HEK293 (cell line): ENCODE results near the gene USP16.

Experiments
- BCL11A ChIP-seq: fragments of 450-650 bp; formaldehyde crosslinking; IDR thresholded peaks from 2 replicates; pipeline ENCODE4 v1.5.1; 2016; ENCODE audit warnings: low read depth, missing biosample characterization, missing genetic modification characterization
- BCL11B ChIP-seq: fragments of 450-650 bp; formaldehyde crosslinking; IDR thresholded peaks from 2 replicates; pipeline ENCODE4 v1.5.1; 2016; ENCODE audit warnings: low read depth, missing biosample characterization, missing genetic modification characterization
- EGR2 ChIP-seq: fragments of 450-650 bp; formaldehyde crosslinking; IDR thresholded peaks from 2 replicates; pipeline ENCODE4 v1.5.1; 2016; ENCODE audit warnings: low read depth, missing biosample characterization, missing genetic modification characterization
- FEZF1 ChIP-seq: fragments of 450-650 bp; formaldehyde crosslinking; IDR thresholded peaks from 2 replicates; pipeline ENCODE4 v1.5.1; 2016; ENCODE audit warnings: missing biosample characterization, missing genetic modification characterization
- GLI4 ChIP-seq: fragments of 450-650 bp; formaldehyde crosslinking; IDR thresholded peaks from 2 replicates; pipeline ENCODE4 v1.5.1; 2016; ENCODE audit warnings: missing biosample characterization, missing genetic modification characterization
- GLIS2 ChIP-seq: fragments of 450-650 bp; formaldehyde crosslinking; IDR thresholded peaks from 2 replicates; pipeline ENCODE4 v1.5.1; 2016; ENCODE audit warnings: missing biosample characterization, missing genetic modification characterization
- KLF16 ChIP-seq: fragments of 450-650 bp; formaldehyde crosslinking; IDR thresholded peaks from 2 replicates; pipeline ENCODE4 v1.5.1; 2017; ENCODE audit warnings: missing biosample characterization, missing genetic modification characterization
- MEIS1 ChIP-seq: sonication (generic); formaldehyde crosslinking; IDR thresholded peaks from 2 replicates; pipeline ENCODE4 v1.8.1; 2022; ENCODE audit warnings: missing genetic modification reagents, mild to moderate bottlenecking, borderline replicate concordance
- MZF1 ChIP-seq: fragments of 450-650 bp; formaldehyde crosslinking; IDR thresholded peaks from 2 replicates; pipeline ENCODE4 v1.5.1; 2017; ENCODE audit warnings: missing biosample characterization, missing genetic modification characterization, borderline replicate concordance
- SP3 ChIP-seq: fragments of 450-650 bp; formaldehyde crosslinking; IDR thresholded peaks from 2 replicates; pipeline ENCODE4 v1.5.1; 2016; ENCODE audit warnings: missing biosample characterization, missing genetic modification characterization
- TCF7L2 ChIP-seq: IDR thresholded peaks from 2 replicates; pipeline ENCODE4 v1.6.1; 2011; ENCODE audit warnings: low read depth, mild to moderate bottlenecking, inconsistent platforms, low read length, moderate library complexity, borderline replicate concordance
- WT1 ChIP-seq: fragments of 450-650 bp; formaldehyde crosslinking; IDR thresholded peaks from 2 replicates; pipeline ENCODE4 v1.5.1; 2016; ENCODE audit warnings: missing biosample characterization, missing genetic modification characterization
- ZBTB20 ChIP-seq: fragments of 450-650 bp; formaldehyde crosslinking; IDR thresholded peaks from 2 replicates; pipeline ENCODE4 v1.5.1; 2016; ENCODE audit warnings: missing biosample characterization, missing genetic modification characterization
- ZFHX2 ChIP-seq: fragments of 450-650 bp; formaldehyde crosslinking; conservative IDR thresholded peaks from 2 replicates; pipeline ENCODE4 v1.5.1; 2016; ENCODE audit warnings: missing biosample characterization, missing genetic modification characterization
- ZNF133 ChIP-seq: fragments of 450-650 bp; formaldehyde crosslinking; IDR thresholded peaks from 2 replicates; pipeline ENCODE4 v1.5.1; 2016; ENCODE audit warnings: missing biosample characterization, missing genetic modification characterization
- ZNF274 ChIP-seq, 2 experiments: fragments of 200-500 bp in 1 of 2; fragments of 450-650 bp in 1 of 2; sonication (Bioruptor generic) in 1 of 2; formaldehyde crosslinking in 1 of 2; IDR thresholded peaks; 2 replicates each; pipeline versions ENCODE4 v1.5.1 to v1.6.1; 2014 to 2016; ENCODE audit warnings: borderline replicate concordance in 1 of 2, inconsistent platforms in 1 of 2, low read length in 1 of 2, missing biosample characterization in 1 of 2, missing genetic modification characterization in 1 of 2
- ZNF341 ChIP-seq: fragments of 450-650 bp; formaldehyde crosslinking; IDR thresholded peaks from 2 replicates; pipeline ENCODE4; 2016; ENCODE audit warnings: low read depth, missing biosample characterization, missing genetic modification characterization
- ZNF350 ChIP-seq: fragments of 450-650 bp; formaldehyde crosslinking; IDR thresholded peaks from 2 replicates; pipeline ENCODE4 v1.5.0; 2017; ENCODE audit warnings: missing biosample characterization, mild to moderate bottlenecking, missing genetic modification characterization
- ZNF555 ChIP-seq: fragments of 450-650 bp; formaldehyde crosslinking; conservative IDR thresholded peaks from 2 replicates; pipeline ENCODE4 v1.5.1; 2017; ENCODE audit warnings: missing biosample characterization, mild to moderate bottlenecking, missing genetic modification characterization, inconsistent platforms
- ZNF610 ChIP-seq: fragments of 450-650 bp; formaldehyde crosslinking; IDR thresholded peaks from 2 replicates; pipeline ENCODE4 v1.5.1; 2016; ENCODE audit warnings: missing biosample characterization, missing genetic modification characterization, borderline replicate concordance
- ZNF747 ChIP-seq: fragments of 450-650 bp; formaldehyde crosslinking; IDR thresholded peaks from 2 replicates; pipeline ENCODE4 v1.5.1; 2016; ENCODE audit warnings: missing biosample characterization, missing genetic modification characterization
- ZNF76 ChIP-seq: fragments of 450-650 bp; formaldehyde crosslinking; IDR thresholded peaks from 2 replicates; pipeline ENCODE4; 2016; ENCODE audit warnings: low read depth, missing biosample characterization, missing genetic modification characterization, borderline replicate concordance
- ZNF777 ChIP-seq: fragments of 450-650 bp; formaldehyde crosslinking; IDR thresholded peaks from 2 replicates; pipeline ENCODE4 v1.5.1; 2017; ENCODE audit warnings: missing biosample characterization, missing genetic modification characterization, borderline replicate concordance
- ZNF791 ChIP-seq: fragments of 450-650 bp; formaldehyde crosslinking; IDR thresholded peaks from 2 replicates; pipeline ENCODE4 v1.5.1; 2016; ENCODE audit warnings: missing biosample characterization, missing genetic modification characterization
- ZNF792 ChIP-seq: fragments of 450-650 bp; formaldehyde crosslinking; IDR thresholded peaks from 2 replicates; pipeline ENCODE4 v1.5.1; 2016; ENCODE audit warnings: missing biosample characterization, missing genetic modification characterization
- TF ChIP-seq, protein P1 (sequence below): fragments of 450-650 bp; formaldehyde crosslinking; IDR thresholded peaks from 2 replicates; pipeline ENCODE4 v1.5.1; 2017; ENCODE audit warnings: missing biosample characterization, missing genetic modification characterization
- TF ChIP-seq, protein P2 (sequence below): fragments of 450-650 bp; IDR thresholded peaks from 2 replicates; pipeline ENCODE4 v1.5.1; 2018; ENCODE audit warnings: missing biosample characterization, missing genetic modification characterization
- TF ChIP-seq, protein P3 (sequence below): fragments of 450-650 bp; IDR thresholded peaks from 2 replicates; pipeline ENCODE4 v1.5.1; 2018; ENCODE audit warnings: missing biosample characterization, mild to moderate bottlenecking, missing genetic modification characterization
- TF ChIP-seq, protein P4 (sequence below): fragments of 450-650 bp; formaldehyde crosslinking; IDR thresholded peaks from 2 replicates; pipeline ENCODE4 v1.5.1; 2016; ENCODE audit warnings: missing biosample characterization, missing genetic modification characterization
- TF ChIP-seq, protein P5 (sequence below): fragments of 450-650 bp; formaldehyde crosslinking; IDR thresholded peaks from 2 replicates; pipeline ENCODE4 v1.5.1; 2016; ENCODE audit warnings: missing biosample characterization, missing genetic modification characterization
- TF ChIP-seq, protein P6 (sequence below): fragments of 450-650 bp; formaldehyde crosslinking; IDR thresholded peaks from 2 replicates; pipeline ENCODE4 v1.5.1; 2016; ENCODE audit warnings: missing biosample characterization, missing genetic modification characterization, low read depth

USP16 gene

DNA sequence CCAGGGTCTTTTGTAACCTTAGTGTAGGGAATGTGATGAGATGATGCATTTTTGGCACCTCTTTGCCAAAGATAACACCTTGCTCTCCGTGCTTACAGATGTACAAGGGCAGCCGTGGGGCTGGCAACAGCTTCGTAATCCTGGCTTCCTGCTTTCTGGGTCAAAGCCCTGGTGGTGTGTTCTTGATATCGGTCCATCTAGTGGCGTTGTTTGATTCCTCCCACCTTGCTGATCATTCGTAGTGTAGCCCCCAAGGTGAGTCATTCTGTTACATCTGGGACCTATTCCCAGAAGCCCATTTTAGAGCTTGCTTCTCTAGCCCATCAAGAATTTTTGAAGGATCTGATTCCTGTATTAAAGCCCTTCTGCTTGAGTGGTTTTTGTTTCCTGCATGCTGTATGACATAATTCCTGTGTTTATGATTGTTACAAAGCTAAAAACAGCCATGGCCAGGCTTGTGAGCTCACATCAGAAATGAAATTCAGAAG, 56.0 kb downstream of the USP16 start (continued):
- TF ChIP-seq, protein P1, sequence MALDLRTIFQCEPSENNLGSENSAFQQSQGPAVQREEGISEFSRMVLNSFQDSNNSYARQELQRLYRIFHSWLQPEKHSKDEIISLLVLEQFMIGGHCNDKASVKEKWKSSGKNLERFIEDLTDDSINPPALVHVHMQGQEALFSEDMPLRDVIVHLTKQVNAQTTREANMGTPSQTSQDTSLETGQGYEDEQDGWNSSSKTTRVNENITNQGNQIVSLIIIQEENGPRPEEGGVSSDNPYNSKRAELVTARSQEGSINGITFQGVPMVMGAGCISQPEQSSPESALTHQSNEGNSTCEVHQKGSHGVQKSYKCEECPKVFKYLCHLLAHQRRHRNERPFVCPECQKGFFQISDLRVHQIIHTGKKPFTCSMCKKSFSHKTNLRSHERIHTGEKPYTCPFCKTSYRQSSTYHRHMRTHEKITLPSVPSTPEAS (tag by site-specific recombination): 0 out of 2 replicates have a peak, but pooled peaks have one; percentile 9
- TF ChIP-seq ZNF274 (IDR thresholded peaks at IDR 0.05; ENCODE audit: low read length): no peak
- TF ChIP-seq ZNF274 (tag by site-specific recombination; IDR thresholded peaks at IDR 0.05; ENCODE audit: borderline replicate concordance): no peak
- TF ChIP-seq, protein P2, sequence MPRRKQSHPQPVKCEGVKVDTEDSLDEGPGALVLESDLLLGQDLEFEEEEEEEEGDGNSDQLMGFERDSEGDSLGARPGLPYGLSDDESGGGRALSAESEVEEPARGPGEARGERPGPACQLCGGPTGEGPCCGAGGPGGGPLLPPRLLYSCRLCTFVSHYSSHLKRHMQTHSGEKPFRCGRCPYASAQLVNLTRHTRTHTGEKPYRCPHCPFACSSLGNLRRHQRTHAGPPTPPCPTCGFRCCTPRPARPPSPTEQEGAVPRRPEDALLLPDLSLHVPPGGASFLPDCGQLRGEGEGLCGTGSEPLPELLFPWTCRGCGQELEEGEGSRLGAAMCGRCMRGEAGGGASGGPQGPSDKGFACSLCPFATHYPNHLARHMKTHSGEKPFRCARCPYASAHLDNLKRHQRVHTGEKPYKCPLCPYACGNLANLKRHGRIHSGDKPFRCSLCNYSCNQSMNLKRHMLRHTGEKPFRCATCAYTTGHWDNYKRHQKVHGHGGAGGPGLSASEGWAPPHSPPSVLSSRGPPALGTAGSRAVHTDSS (tag by site-specific recombination): no peak
- TF ChIP-seq WT1 (tag by site-specific recombination): no peak
- TF ChIP-seq ZNF350 (tag by site-specific recombination): no peak
- TF ChIP-seq ZNF133: no peak
- TF ChIP-seq BCL11B (tag by site-specific recombination): no peak
- no peak for TF ChIP-seq ZNF341 (tag by site-specific recombination)
- no peak for TF ChIP-seq KLF16 (tag by site-specific recombination)
- peak; percentile 50; the same call in 1 of the 2 replicates for TF ChIP-seq ZNF76 (tag by site-specific recombination)
- TF ChIP-seq ZBTB20 (tag by site-specific recombination): peak; percentile 39; the same call in 1 of the 2 replicates
- TF ChIP-seq FEZF1 (tag by site-specific recombination): no peak
- TF ChIP-seq, protein P3, sequence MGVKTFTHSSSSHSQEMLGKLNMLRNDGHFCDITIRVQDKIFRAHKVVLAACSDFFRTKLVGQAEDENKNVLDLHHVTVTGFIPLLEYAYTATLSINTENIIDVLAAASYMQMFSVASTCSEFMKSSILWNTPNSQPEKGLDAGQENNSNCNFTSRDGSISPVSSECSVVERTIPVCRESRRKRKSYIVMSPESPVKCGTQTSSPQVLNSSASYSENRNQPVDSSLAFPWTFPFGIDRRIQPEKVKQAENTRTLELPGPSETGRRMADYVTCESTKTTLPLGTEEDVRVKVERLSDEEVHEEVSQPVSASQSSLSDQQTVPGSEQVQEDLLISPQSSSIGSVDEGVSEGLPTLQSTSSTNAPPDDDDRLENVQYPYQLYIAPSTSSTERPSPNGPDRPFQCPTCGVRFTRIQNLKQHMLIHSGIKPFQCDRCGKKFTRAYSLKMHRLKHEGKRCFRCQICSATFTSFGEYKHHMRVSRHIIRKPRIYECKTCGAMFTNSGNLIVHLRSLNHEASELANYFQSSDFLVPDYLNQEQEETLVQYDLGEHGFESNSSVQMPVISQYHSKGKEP (tag by site-specific recombination): no peak
- TF ChIP-seq ZNF792 (tag by site-specific recombination): no peak
- TF ChIP-seq TCF7L2: no peak
- no peak for TF ChIP-seq SP3 (tag by site-specific recombination)
- TF ChIP-seq, protein P4, sequence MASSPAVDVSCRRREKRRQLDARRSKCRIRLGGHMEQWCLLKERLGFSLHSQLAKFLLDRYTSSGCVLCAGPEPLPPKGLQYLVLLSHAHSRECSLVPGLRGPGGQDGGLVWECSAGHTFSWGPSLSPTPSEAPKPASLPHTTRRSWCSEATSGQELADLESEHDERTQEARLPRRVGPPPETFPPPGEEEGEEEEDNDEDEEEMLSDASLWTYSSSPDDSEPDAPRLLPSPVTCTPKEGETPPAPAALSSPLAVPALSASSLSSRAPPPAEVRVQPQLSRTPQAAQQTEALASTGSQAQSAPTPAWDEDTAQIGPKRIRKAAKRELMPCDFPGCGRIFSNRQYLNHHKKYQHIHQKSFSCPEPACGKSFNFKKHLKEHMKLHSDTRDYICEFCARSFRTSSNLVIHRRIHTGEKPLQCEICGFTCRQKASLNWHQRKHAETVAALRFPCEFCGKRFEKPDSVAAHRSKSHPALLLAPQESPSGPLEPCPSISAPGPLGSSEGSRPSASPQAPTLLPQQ (tag by site-specific recombination): peak; percentile 57; the same call in 1 of the 2 replicates
- no peak for TF ChIP-seq ZNF777 (tag by site-specific recombination)
- no peak for TF ChIP-seq GLIS2 (tag by site-specific recombination)
- TF ChIP-seq ZNF555 (tag by site-specific recombination): no peak
- no peak for TF ChIP-seq GLI4 (tag by site-specific recombination)
- no peak for TF ChIP-seq MZF1 (tag by site-specific recombination)
- TF ChIP-seq, protein P5, sequence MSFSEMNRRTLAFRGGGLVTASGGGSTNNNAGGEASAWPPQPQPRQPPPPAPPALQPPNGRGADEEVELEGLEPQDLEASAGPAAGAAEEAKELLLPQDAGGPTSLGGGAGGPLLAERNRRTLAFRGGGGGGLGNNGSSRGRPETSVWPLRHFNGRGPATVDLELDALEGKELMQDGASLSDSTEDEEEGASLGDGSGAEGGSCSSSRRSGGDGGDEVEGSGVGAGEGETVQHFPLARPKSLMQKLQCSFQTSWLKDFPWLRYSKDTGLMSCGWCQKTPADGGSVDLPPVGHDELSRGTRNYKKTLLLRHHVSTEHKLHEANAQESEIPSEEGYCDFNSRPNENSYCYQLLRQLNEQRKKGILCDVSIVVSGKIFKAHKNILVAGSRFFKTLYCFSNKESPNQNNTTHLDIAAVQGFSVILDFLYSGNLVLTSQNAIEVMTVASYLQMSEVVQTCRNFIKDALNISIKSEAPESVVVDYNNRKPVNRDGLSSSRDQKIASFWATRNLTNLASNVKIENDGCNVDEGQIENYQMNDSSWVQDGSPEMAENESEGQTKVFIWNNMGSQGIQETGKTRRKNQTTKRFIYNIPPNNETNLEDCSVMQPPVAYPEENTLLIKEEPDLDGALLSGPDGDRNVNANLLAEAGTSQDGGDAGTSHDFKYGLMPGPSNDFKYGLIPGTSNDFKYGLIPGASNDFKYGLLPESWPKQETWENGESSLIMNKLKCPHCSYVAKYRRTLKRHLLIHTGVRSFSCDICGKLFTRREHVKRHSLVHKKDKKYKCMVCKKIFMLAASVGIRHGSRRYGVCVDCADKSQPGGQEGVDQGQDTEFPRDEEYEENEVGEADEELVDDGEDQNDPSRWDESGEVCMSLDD (tag by site-specific recombination): no peak
- no peak for TF ChIP-seq MEIS1 (CRISPR knock-in tag)
- no peak for TF ChIP-seq ZNF610
- no peak for TF ChIP-seq ZFHX2 (tag by site-specific recombination)
- TF ChIP-seq ZNF747 (tag by site-specific recombination): no peak
- TF ChIP-seq EGR2 (tag by site-specific recombination): no peak
- TF ChIP-seq ZNF791: no peak
- no peak for TF ChIP-seq BCL11A (tag by site-specific recombination)
- TF ChIP-seq, protein P6, sequence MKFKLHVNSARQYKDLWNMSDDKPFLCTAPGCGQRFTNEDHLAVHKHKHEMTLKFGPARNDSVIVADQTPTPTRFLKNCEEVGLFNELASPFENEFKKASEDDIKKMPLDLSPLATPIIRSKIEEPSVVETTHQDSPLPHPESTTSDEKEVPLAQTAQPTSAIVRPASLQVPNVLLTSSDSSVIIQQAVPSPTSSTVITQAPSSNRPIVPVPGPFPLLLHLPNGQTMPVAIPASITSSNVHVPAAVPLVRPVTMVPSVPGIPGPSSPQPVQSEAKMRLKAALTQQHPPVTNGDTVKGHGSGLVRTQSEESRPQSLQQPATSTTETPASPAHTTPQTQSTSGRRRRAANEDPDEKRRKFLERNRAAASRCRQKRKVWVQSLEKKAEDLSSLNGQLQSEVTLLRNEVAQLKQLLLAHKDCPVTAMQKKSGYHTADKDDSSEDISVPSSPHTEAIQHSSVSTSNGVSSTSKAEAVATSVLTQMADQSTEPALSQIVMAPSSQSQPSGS (tag by site-specific recombination): no peak
